Putamen (tissue), 1 donor: ENCODE measurements around the gene RND2.
"Not testable (repeated sequence)": the region's sequence is repeated elsewhere in the genome, so short reads cannot be mapped to it uniquely, and the experiment has no call there.

Experiments
- DNase-seq: peaks from one replicate; pipeline ENCODE4 v3.0.0-alpha.2; 2016; ENCODE audit warnings: low spot score

RND2 gene

DNA sequence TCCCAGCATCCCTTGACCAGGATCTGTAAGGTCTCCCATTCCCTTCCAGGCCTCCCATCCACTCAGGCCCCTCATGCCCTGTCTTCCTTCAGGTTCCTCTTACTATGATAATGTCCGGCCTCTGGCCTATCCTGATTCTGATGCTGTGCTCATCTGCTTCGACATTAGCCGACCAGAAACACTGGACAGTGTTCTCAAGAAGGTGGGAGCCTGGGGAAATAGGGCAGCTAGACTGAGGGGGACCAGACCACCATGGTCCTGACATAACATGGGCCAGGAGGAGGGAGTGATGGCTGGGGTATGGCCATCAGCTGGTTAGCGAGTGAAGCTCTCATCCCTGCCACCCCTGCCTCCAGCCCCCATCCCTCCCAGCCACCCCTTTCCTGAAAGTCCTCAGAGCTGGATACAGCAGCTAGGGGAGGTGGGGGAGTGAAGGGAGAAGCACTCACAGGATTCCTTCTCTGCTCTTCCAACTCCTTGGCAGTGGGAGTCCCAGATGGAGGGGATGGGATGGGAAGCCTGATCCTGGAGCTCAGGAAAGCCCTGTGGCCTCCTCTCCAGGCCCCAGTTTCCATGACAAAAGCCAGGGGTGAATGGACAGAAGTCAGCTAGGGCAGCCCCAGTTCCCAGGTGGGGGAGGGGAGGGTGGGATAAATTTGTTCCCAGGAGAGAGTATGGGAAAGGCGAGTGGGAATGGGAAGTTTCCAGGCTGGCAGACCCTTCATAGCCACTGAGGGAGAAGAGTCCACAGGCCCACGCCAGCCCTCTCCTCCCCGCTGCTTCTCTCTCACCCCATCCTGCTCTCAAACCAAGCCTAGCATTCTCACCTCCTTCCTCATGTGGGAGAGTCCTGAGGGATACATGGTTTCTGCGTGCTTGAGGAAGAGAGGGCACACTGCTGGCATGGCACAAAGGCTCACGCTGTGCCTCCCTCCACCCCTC lies 2.3 kb downstream of the RND2 start:
- no peak for DNase-seq

DNA sequence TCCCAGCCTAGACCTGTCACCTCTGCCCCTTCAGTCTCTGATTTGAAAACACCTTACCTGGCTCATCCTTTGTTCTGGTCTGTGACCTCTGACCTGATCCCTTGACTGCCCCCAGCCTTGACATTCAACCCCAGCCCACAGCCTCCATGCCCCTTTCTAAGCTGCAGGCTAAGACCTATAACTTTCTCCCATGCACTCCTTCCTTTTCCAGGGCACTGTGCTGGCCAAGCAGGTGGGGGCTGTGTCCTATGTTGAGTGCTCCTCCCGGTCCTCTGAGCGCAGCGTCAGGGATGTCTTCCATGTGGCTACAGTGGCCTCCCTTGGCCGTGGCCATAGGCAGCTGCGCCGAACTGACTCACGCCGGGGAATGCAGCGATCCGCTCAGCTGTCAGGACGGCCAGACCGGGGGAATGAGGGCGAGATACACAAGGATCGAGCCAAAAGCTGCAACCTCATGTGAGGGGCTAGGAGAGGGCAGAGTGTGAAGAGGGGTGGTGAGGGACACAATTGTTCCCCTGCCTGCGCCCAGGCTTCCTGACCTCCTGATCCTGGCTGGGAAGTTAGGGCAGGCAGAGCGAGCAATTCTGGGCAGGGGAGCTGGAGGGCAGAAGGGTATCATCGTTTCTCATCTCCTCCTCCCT lies 3.3 kb downstream of the RND2 start:
- no peak for DNase-seq

DNA sequence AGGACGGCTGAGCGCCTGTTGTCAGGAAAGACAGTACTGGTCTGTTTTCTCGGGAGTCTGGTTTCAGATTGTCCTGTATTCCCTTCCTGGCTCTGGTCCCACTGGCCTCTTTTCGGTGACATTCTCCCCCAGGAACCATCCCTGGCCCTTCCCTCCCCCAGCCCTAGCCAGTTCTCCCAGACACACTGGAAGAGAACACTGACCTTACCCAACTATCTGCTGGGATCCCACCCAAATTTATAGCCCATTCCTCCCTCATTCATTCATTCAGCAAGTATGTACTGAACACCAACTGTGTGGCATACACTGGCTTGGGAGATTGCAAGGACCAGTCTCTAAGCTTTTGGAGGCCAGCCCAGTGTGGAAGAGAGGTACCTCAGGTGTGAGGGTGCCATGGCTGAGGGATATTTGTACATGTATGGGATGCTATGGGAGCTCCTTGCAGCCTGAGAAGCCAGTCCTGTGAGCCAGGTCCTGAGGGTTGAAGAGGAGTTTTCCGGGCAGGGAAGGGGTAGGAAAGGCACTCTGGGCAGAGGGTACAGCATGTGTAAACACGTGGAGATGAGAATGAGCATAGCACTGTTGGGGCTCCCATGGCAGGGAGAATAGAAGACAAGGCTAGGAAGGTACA lies 5.2 kb downstream of the RND2 start:
- no peak for DNase-seq

DNA sequence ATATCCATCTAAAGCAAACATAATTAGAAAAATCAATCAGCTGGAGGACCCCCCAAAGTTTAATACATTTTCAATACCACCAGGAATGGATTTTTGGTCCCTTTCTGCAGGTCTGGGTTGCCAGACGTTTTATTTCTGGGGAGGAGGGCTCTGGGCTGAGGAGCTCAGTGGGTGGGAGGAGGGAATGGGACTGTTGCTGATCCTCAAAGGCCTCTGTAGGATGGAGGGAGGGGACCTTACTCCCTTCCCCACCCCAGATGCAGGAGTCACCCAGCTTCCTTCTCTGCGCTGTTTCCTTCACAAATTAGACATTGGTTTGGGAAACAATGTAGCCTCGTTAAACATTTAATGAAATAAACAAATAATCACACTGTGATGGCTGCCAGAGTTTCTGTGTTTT lies 6.6 kb downstream of the RND2 start:
- DNase-seq, result no peak

DNA sequence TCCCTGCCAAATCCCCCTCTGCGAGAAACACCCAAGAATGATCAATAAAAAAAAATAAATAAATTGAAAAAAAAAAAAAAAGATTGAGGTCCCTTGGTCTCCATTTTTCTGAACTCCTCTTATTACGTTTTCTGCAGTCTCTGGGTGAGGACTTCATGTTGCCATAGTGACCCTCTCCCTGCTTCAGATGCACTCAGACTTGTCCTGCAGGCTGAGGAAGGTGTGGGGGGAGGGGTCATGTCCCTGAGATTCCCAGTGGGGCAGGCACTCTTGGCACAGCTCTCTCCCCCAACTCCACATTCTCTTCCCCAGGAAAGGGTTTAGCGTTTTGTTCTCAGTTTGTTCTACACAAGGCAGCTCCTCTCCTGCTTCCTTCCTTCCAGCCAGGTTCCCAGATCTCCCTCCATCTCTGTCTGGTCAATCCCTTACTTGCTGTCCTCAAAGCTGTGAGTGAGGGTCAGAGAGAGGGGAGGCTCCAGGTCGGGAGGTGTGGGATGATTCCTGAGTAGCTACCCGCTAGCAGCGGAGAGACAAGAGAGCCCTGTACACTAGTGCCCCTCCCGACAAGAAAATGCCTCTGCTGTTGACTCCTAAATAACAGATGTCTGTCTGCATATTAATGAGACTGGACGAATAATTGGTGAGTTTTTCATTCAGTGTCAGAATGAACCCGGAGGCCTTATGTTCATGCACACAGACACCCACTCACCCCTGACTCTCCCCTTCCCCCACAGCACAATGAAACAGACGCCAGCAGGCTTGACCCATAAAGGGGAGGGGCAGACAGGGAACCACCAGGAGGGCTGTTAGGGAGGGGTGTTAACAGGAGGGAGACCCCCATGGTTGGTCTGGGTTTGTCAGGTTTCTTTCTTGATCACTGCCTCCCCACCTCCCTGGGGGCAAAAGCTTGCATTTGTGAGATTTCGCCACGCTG lies 9.2 kb downstream of the RND2 start:
- no peak for DNase-seq

DNA sequence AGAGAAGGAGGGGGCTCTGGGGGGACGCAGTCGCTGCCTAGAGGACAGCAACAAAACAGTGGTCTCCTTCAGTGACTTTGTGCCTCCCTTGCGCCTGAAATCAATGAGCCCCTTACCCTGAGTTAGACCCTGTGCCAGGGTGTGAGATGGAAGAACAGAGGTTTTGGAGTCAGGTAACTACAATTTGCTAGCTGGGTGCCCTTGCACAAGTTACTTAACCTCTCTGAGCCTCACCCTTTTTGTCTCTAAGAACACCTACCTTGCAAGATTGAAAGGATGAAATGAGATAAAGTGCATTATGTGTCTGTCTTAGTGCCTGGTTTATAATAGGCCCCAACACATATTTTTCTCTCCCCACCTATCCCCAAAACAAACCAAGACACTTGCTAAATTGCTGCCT lies 9.9 kb downstream of the RND2 start:
- no peak for DNase-seq

DNA sequence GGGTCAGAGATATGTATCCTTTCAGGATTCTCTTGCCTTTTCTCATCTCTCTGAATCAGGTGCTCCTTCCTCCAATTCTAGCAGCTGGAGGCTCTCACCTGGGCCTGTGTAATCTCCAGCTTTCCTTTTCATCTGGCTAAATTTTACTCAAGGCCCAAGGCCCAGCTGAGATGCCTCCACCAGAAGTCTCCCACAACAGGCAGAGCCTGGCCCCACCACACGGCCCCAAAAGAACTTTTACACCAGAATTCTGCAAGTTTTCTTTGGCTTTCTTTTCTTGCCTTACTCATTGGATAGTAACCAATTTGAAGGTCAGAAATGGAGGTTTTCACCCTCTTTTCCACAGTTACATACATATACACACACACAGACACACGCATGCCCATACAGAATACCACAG lies 14.6 kb downstream of the RND2 start:
- DNase-seq, result no peak

DNA sequence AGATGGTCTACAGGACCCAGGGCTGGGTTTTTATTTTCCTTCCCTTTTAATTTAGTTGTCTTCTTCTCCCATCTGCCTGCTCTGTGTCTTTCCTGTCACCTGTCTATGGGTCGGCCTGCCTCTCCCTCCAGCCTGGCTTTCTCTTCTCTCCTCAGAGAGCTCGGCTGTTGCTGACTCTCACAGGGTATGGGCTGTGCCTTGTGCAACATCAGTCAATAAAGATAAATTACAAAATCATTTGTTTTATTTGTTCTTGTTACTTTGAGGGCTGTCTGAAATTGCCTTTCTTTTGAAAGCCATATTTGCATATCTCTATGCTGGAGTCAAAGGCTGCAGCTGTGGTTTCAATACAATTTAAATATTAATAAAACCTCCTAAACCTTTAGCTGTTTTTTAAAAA lies 15.6 kb downstream of the RND2 start:
- DNase-seq, result no peak

DNA sequence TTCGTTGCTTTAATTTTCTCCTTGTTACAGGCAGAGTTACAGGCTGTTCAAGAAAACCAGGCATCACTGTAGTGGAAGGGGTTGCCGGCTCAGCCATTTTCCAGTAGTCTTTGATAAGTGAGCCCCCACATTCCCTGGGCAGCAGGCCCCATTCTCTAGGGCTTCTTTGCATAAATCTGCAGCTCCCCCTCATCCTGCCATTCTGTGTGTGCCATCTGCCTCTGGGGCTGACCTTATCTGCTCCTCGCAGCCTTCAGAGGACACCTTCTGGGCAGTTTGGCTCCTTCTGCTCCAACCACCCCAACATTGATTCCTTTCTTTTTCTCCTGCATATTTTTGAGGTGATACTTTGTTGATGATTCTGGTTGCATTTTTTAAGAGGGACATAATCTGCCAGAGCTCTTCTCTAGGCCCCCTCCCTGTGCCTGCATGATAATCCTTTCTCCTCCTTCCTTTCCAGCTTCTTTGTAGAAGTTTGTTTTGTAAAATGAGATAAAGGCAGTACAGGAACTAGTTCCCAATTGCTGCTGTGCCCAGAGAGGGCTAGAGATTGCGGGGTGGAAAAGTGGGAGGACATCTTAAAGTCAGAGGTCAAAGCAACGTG lies 17.1 kb downstream of the RND2 start:
- no peak for DNase-seq

DNA sequence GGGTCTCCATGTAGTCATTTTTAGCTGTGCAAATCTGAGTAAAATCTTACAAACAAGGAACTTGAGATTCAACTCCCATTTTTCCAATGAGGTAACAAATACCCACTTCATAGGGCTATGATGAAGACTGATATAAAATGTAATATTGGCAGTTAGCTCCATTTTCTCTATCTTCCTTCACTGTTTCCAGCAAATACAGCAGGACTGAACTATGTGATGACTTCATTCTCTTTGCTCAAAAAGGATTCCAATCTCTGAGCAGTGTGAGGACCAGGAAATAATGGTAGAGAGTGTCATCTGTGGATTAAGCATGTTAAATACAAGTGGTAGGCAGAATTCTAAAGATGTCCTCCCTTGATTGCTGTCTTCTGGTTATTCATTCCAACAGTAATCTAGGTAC lies 18.3 kb downstream of the RND2 start:
- DNase-seq, result no peak

DNA sequence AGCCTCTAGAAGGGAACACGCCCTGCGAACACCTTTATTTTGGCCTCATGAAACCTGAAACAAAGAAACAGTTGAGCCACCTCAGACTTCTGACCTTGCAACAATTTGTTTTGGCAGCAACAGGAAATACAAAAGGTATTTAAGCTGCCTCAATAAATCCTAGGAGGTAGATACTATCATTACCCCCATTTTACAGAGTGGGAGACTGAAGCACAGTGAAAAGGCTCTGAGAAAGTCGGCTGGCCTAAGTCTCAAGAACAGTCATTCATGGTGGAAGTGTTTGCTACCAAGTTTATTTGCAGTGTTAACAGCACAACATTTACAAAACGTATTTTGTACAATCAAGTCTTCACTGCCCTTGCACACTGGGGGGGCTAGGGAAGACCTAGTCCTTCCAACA lies 19.0 kb downstream of the RND2 start:
- no peak for DNase-seq

DNA sequence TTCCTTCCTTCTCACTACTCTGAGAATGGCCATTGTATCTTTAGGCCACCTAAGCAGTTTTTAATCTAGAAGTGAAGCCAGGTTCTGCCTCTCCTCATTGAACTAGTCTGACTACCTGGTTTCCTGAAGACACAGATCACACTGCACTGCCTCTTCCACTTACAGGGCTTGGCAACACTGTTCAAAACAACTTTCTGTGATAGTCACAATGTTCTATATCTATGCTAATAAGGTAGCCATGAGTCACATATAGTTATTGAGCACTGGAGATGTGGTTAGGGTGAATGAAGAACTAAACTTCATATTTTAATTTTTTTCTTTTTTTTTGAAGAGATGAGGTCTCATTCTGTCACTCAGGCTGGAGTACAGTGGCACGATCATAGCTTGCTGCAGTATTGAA lies 26.9 kb downstream of the RND2 start:
- no peak for DNase-seq

DNA sequence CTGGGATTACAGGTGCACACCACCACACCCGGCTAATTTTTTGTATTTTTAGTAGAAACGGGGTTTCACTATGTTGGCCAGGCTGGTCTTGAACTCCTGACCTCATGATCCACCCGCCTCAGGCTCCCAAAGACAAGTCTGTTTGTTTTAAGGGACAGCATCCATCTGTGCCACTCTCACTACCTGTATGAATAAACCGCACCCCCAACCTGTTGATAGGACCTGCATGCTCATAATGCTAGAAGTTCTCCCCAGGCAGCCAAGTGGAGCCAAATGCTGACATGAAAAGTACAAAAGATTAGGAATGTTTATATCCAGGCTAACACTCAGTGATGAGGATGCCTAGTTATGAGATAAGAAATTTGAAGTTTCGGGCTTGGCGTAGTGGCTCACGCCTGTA lies 28.0 kb downstream of the RND2 start:
- not testable (repeated sequence) for DNase-seq

DNA sequence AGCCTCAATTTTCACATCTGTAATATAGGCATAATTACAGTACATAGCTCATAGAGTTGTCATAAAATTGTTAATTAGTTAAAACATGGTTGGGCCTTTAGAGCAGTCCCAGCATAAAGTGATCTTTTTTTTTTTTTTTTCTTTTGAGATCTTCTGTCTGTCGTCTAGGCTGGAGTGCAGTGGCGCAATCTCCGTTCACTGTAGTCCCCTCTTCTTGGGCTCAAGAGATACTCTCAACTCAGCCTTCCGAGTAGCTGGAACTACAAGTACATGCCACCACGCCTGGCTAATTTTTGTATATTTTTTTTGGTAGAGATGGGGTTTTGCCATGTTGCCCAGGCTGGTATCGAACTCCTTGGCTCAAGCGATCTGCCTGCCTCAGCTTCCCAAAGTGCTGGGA lies 31.0 kb downstream of the RND2 start:
- DNase-seq, result no peak

DNA sequence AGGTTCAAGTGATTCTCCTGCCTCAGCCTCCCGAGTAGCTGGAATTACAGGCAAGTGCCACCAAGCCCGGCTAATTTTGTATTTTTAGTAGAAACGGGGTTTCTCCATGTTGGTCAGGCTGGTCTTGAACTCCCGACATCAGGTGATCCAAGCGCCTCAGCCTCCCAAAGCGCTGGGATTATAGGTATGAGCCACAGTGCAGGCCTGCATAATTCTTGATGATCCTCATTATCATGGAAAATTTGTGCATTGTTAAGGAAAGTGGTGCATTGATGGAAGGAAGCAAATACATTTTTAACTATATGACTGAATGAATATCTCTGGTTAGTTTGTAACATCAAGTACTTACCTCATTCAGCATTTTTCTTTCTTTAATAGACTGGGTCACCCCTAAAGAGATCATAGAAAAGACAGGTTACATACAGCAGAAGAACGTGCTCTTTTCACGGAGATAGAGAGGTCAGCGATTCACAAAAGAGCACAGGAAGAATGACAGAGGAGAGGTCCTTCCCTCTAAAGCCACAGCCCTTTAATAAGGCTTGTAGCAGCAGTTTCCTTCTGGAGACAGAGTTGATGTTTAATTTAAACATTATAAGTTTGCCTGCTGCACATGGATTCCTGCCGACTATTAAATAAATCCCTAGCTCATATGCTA lies 38.1 kb downstream of the RND2 start:
- no peak for DNase-seq

DNA sequence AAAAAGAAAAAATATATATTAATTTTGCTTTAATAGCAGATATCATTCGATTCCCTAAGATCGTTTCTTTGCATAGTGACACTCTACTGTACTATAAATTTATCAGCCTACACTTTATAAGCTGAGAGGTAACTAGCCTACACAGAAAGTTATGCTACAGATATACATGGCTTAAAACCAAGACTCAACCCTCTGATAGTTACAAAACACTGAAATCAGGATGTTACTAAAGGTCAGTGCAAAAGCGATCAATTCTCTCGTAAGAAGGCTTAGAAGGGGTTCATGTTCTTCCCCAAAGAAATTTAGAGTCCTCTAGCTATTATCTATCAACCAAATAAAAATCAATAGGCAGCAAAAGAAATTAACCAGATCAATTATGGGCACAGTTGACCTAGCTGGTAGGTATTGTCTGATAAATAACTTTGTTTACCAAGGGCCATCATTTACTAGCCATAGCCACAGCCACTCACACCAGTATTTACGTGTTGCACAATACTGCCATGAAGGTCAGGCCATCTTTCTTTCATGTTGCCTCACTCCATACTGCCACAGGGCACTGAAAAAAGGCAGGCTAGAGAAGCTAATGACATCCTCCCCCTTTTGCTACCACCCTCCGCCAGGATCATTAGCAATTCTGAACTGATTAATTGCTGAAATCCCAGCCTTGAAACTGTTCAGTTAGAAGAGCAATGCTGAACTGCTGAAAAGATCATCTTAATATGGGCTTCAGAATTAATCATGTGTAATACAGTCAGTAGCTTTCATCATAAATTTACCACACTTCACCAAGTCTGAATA lies 43.7 kb downstream of the RND2 start:
- no peak for DNase-seq

DNA sequence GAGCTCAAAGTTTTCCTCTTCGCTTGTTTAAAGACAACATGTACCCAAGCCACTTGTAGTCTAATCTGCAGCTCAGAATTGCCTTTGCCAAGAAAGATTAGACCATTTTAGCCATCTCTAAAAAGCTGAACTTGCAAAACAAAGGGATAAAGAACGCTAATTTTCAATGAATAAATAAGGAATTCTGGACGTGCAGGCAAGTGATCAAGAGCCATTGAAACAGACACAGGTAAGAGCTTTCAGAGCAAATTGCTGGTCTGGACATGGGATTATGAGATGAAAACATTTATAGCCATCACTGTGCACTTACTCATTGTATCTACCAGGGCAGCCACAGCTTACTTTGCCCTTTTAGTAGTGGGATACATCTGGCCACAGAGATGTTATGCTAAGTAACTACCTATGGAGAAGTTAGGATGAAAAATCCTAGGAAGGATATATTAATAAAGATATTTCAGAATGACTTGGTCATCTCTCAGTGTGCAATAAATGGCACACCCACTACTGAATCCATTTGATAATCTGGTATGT lies 44.4 kb downstream of the RND2 start:
- DNase-seq, result no peak

DNA sequence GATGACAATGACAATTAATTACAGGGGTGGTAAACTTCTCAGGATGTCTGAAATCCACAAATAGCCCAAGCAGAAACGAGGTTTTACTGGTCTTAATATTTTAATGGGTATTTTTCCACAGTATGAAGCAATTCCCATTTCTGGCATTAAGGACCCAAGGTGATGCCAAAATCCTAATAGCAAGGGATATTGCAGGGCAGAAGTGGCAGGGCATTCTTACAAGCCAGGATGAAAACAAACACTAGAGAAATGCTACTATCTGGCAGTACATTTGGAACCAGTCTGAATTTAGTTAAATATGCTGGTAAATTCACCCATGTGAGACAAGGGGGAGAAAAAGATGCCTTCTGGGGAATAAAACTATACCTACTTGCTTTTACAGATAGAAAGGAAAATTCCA lies 45.2 kb downstream of the RND2 start:
- DNase-seq, result no peak

DNA sequence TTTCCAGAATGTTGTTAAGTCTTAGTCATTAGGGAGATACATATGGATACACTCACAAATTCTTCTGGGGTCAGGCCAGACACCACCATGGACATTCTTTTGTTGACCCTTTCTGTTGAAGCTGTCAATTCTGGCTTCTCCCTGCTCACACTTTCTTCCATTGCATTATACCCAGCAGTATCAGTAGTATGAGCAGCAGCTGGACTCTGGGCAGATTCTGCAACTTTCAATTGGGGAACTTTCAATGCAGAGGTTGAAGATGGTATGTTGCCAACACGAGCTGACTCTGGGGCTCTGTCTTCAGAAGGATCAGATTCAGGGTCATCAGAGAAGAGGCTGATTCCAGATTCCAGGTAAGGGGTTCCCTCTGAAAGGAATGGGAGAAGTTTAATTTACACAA lies 45.8 kb downstream of the RND2 start:
- no peak for DNase-seq

DNA sequence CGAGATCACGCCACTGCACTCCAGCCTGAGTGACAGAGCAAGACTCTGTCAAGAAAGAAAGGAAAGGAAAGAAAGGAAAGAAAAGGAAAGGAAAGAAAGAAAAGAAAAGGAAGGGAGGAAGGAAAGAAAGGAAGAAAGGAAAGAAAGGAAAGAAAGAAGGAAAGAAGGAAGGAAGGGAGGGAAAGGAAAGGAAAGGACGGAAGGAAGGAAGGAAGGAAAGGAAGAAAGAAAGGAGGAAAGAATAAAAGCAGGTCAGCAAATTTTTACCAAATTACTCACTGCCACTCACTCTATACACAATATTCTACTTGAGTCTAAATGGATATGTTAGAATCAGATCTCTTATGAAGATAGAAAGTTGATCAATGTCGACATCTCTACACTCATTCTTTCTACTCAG lies 49.8 kb downstream of the RND2 start:
- DNase-seq, result no peak
